HG03342 (cell line): ENCODE measurements around the gene CFAP299.
"Not testable (repeated sequence)": the region's sequence is repeated elsewhere in the genome, so short reads cannot be mapped to it uniquely, and the experiment has no call there.

ENCODE experiments used
- ATAC-seq: cut with Tn5 transposase; IDR thresholded peaks from one replicate; pipeline ENCODE4 v1.9.1; 2021; ENCODE audit warnings: mild to moderate bottlenecking, moderate library complexity; ENCODE audit not compliant: unreplicated experiment

The CFAP299 gene

DNA sequence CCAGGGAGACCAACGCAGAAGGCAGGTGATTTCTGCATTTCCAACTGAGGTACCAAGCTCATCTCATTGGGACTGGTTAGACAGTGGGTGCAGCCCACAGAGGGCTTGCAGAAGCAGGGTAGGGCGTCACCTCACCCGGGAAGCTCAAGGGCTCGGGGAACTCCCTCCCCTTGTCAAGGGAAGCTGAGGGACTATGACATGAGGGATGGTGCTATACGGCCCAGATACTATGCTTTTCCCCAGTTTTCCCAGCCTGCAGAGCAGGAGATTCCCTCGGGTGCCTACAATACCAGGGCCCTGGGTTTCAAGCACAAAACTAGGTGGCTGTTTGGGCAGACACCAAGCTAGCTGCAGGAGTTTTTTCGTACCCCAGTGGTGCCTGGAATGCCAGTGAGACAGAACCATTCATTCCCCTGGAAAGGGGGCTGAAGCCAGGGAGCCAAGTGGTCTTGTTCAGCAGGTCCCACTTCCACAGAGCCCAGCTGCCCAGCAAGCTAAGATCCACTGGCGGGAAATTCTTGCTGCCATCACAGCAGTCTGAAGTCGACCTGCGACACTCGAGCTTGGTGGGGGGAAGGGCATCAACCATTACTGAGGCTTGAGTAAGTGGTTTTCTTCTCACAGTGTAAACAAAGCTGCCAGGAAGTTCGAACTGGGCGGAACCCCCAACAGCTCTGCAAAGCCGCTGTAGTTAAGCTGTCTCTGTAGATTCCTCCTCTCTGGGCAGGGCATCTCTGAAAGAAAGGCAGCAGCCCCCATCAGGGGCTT is 103.9 kb downstream of the CFAP299 start:
- not testable (repeated sequence) for ATAC-seq

GRCh38 chr4:80446248-80446647 is 110.7 kb downstream of the CFAP299 start:
- ATAC-seq: no peak

GRCh38 chr4:80446664-80447063 is 111.1 kb downstream of the CFAP299 start:
- no peak for ATAC-seq

GRCh38 chr4:80447493-80447892 is 112.0 kb downstream of the CFAP299 start:
- ATAC-seq: no peak

GRCh38 chr4:80448056-80448455 is 112.5 kb downstream of the CFAP299 start:
- no peak for ATAC-seq

GRCh38 chr4:80452055-80452454 is 116.5 kb downstream of the CFAP299 start:
- no peak for ATAC-seq

DNA sequence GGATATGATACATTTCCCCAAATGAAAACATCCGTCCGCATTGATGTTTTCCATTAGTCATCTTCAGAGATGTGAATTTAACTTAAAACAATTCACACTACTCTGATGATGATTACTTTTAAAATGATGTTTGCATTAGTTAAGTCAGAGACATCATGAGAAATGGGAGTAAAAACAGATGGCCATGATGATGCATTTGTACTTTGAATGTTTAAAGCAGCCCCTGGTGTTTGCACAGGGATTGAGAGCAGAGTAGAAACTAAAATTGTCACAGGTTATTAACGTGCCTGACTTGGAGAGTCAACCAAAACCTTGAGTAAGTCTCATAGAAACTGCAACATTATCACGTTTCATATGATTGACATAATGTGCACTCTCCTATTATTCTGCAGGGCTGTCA is 117.2 kb downstream of the CFAP299 start:
- no peak for ATAC-seq

- no peak for ATAC-seq
Observed at GRCh38 chr4:80454040-80454439, 118.5 kb downstream of the CFAP299 start.

- no peak for ATAC-seq
Observed at GRCh38 chr4:80454556-80454955, 119.0 kb downstream of the CFAP299 start.

- ATAC-seq: no peak
Observed at GRCh38 chr4:80459918-80460473, 124.5 kb downstream of the CFAP299 start.

GRCh38 chr4:80461412-80461811 is 125.9 kb downstream of the CFAP299 start:
- ATAC-seq: no peak

DNA sequence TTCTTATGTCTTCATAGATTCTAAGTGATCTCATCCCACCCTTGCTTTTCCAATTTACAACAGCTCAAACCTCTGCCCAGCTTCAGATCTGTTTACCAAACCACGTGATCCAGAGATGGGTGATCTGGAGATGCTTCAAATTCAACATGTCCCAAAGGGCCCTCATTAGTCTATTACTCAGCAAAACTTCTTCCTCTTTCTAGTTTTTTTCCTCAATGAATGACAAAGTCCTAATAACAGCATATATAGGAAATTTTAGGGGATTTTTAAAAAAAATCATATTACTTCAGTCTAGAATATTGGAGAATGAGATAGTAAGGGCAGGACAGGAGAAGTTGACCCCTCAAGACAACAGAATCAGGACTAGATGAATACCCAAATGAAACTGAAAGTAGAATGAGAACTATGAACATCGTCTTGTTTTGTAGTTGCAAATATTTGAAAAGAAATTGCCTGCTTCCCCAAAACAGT is 127.1 kb downstream of the CFAP299 start:
- ATAC-seq: peak; percentile 80

DNA sequence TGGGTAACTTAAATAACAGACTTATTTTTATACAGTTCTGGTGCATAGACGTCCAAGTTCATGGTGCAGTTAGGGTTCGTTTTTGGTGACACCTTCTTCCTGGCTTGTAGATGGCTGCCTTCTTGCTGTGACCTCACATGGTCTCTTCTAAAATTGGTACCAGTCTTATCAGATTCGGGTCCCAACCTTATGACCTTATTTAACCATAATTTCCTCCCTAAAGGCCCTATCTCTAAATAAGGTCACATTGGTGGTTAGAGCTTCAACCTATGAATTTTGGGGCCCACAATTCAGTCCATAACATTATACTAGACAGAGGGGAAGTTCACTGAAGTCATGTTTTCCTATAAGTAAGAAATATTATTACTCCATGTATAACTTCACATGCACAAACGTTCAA is 128.0 kb downstream of the CFAP299 start:
- no peak for ATAC-seq

- ATAC-seq: no peak
Observed at GRCh38 chr4:80465238-80465637, 129.7 kb downstream of the CFAP299 start.

DNA sequence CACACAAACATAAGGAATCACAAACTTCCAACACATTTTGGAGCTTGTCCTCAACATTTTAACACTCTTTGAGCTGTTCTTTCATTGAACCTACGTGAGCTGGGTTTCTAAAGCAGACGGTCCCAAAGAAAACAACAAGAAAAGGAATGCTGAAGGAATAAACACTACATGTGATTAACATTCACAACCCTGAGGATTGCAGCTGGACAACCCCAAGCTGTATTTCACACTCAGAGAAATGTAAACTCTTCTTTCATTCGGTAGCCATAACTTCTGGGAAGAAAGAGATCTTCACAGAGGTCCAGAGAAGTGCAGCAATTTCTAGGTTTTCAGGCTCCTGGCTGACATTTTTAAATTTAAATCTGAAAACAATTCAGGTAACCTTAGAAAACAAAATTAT is 130.2 kb downstream of the CFAP299 start:
- ATAC-seq: no peak

GRCh38 chr4:80466618-80467017 is 131.1 kb downstream of the CFAP299 start:
- no peak for ATAC-seq

GRCh38 chr4:80471756-80472155 is 136.2 kb downstream of the CFAP299 start:
- ATAC-seq: no peak

DNA sequence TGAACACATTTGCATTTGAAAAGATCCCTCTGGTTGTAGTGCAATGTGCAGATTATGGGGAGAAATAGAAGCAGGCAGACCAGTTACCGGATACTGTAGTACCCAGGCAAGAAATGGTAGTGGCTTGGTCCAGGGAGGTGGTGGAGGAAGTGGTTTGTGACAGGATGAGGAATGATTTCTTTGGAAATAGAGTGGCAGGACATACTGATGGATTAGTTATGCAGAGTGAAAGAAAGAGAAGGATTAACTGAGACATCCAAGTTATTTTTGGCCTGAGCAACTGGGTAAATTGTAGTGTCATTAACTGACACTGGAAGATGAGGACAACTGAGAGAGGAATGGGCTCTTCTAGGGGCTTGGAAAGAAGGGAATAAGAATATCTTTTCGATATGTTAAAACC is 139.7 kb downstream of the CFAP299 start:
- no peak for ATAC-seq

GRCh38 chr4:80475798-80476197 is 140.3 kb downstream of the CFAP299 start:
- no peak for ATAC-seq

DNA sequence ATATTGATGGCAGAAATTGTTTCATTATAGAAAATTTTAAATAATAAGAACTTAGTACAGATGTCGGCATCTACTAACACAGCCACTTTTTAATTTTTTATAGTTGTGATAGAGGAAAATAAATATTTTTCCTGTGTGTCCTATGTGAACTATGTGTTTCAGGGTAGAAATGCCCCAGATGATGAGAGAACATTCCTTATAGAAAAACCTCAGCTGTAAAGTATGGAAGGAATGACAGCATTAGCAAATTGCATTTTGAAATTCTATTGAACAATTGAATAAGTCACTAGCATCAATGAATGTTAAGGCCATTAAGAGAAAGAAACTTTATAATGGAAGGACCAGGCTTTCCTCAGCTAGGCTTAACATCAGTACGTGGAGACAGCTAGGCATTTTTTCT is 149.2 kb downstream of the CFAP299 start:
- ATAC-seq: no peak

- no peak for ATAC-seq
Observed at GRCh38 chr4:80486603-80487002, 151.1 kb downstream of the CFAP299 start.

DNA sequence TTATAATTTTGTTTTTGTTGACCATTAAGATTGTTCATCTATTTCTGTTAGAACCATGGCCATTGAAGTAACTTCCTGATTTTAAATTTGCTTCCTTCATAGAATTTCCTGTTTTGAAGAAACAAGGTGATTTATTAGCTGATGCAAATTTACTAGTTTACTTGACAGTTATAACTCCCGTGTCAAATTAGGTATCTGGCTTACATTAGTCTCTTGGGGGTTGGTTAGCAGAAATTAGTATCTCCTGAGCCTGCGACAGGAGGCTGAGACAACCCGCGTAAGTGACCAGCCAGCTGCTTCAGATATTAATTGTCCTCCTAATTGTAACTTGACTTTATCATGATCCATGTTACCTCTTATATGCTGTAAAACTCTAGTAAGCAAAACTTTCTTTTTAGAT is 154.3 kb downstream of the CFAP299 start:
- peak; percentile 41 for ATAC-seq

DNA sequence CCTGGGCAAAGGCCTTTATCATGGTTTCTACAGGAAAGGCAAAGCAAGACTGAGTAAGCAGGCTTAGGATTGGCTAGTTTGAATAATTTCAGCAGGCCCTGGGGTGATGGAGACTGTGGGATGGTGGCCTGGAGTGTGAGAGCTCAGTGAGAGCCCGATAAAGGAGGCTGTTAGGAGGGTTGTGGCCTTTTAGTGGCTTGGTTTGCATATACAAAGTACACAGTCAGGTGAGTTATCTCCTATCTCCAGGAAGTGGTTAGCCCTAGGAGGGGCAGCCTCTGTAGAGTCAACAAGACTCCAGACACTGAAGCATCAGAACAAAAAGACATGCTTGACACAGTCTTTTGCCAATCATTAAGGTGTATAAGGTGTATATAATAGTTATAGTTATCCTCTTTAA is 157.2 kb downstream of the CFAP299 start:
- ATAC-seq: peak; percentile 71
